Right lobe of liver (tissue), 6 donors: ENCODE measurements around the gene RIPOR3. TPM values are rescaled to one million over a fixed set of nuclear protein-coding genes. Genes with fewer than 3 reads are reported as not detected.
A peak's percentile ranks its signal among the peaks of the same experiment; 100 is the strongest.

Experiments
- ATAC-seq, 4 donors: fragments of 200-7000 bp; cut with Tn5 transposase; one replicate each; pipeline ENCODE4 v1.9.1; 2020; ENCODE audit warnings: mild to moderate bottlenecking in 4 of 4, moderate library complexity in 4 of 4
- DNase-seq, 3 donors: peaks; one replicate each; pipeline ENCODE4 v3.0.0-alpha.2; 2020
- H3K27ac ChIP-seq, 3 donors: fragments of 200-600 bp; one replicate each; pipeline ENCODE4 v1.8.0; 2022
- H3K27me3 ChIP-seq, 2 donors: fragments of 200-600 bp; one replicate each; pipeline ENCODE4 v1.8.0; 2022
- H3K36me3 ChIP-seq, 4 donors: fragments of 200-600 bp; sonication (generic) in 1 of 4; one replicate each; pipeline versions ENCODE4 v1.5.1 to v1.8.0; 2017 to 2022; ENCODE audit warnings: control low read depth in 1 of 4
- H3K4me1 ChIP-seq, 4 donors: fragments of 200-600 bp; sonication (generic) in 1 of 4; one replicate each; pipeline versions ENCODE4 v1.5.1 to v1.8.0; 2017 to 2022; ENCODE audit warnings: control low read depth in 1 of 4
- H3K4me3 ChIP-seq, 3 donors: fragments of 200-600 bp; one replicate each; pipeline ENCODE4 v1.8.0; 2022
- H3K9me3 ChIP-seq, 4 donors: fragments of 200-600 bp; sonication (generic) in 1 of 4; one replicate each; pipeline versions ENCODE4 v1.5.1 to v1.8.0; 2017 to 2022; ENCODE audit warnings: control low read depth in 1 of 4
- POLR2A ChIP-seq: fragments of 450-650 bp; IDR thresholded peaks from one replicate; pipeline ENCODE4 v1.6.1; 2017; ENCODE audit warnings: antibody characterized with exemption, mild to moderate bottlenecking
- WGBS: methylation state at CpG from one replicate; pipeline ENCODE4 v1.1.6; 2018; ENCODE audit warnings: low coverage, low lambda C conversion rate; ENCODE audit not compliant: insufficient coverage; ENCODE audit errors: missing lambda C conversion rate; 5-methylcytosine and 5-hydroxymethylcytosine counted together
- intact Hi-C, 2 donors: fragments of 100-400 bp; cut with DNase I; formaldehyde crosslinking; loops; one replicate each; pipeline versions ENCODE4 v1.11.2 to v1.14.1; 2022
- total RNA-seq, 6 experiments: library from RNA; depleted of rRNA in 2 of 6; stranded (reverse); fragments of >200 nt in 2 of 6; fragmentation: NEBNext Ultra II Directional in 3 of 6; extraction: Animal tissue kit (Norgen Biotek cat#: 25700) in 3 of 6; gene quantifications; one replicate each; pipeline versions ENCODE4 v1.1.0 to v1.2.4, GENCODE V29; 2016 to 2023
- TF ChIP-seq, protein P1 (sequence below), 4 donors: fragments of 200-600 bp in 3 of 4; fragments of 450-650 bp in 1 of 4; IDR thresholded peaks; one replicate each; pipeline versions ENCODE4 v1.5.1 to v1.8.0; 2016 to 2022; ENCODE audit warnings: antibody characterized with exemption in 4 of 4, mild to moderate bottlenecking in 2 of 4
- donor health status: DM: no; HTN: yes; CAD: no.
- donor health status: DM: no; HTN: no; CAD: no.
- donor health status: DM: no; HTN: no; CAD: no.
- donor health status: DM: no; HTN: yes; CAD: no.
- donor health status: DM: no; HTN: yes; CAD: no.

RIPOR3 gene
- total RNA-seq, 6 experiments from 2014 or later: 4.8 to 13.8 (median 8.9) TPM

DNA sequence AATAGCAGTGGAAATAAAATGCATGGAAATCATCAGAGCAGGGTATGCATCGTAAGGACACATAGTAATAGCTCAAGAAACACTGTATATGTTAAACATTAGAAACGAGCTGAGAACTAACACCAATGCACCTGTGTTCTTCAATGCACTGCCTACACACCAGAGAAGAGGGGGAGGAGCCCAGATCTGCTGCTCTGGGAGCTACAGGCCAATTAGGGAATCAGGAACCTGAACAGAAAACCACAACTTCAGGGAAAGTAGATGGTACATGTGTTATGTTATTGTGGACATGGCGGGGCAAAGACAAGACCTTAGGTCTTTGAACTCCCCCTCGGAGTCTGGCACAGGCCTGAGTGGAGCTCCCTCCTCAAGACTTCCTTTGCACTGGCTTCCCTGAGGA, 39.7 kb downstream of the RIPOR3 start:
- no peaks in the 10 kb centered on the region for H3K36me3 ChIP-seq
- 81% methylated on average over 2 of the region's 4 CpGs for WGBS
- no peak overlapping the region for H3K4me3 ChIP-seq
- peaks cover 0 to 27% (median 7%) of the 10 kb centered on the region in 4 donors for H3K4me1 ChIP-seq
- TF ChIP-seq, protein P1, sequence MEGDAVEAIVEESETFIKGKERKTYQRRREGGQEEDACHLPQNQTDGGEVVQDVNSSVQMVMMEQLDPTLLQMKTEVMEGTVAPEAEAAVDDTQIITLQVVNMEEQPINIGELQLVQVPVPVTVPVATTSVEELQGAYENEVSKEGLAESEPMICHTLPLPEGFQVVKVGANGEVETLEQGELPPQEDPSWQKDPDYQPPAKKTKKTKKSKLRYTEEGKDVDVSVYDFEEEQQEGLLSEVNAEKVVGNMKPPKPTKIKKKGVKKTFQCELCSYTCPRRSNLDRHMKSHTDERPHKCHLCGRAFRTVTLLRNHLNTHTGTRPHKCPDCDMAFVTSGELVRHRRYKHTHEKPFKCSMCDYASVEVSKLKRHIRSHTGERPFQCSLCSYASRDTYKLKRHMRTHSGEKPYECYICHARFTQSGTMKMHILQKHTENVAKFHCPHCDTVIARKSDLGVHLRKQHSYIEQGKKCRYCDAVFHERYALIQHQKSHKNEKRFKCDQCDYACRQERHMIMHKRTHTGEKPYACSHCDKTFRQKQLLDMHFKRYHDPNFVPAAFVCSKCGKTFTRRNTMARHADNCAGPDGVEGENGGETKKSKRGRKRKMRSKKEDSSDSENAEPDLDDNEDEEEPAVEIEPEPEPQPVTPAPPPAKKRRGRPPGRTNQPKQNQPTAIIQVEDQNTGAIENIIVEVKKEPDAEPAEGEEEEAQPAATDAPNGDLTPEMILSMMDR (IDR thresholded peaks at IDR 0.05): no peak
- TF ChIP-seq POLR2A: no peak
- H3K27me3 ChIP-seq: no peaks in the 10 kb centered on the region
- no peak for ATAC-seq
- H3K9me3 ChIP-seq: no peaks in the 10 kb centered on the region
- H3K27ac ChIP-seq: no peak overlapping the region
- intact Hi-C loops: no loop called here
- no peak for DNase-seq

DNA sequence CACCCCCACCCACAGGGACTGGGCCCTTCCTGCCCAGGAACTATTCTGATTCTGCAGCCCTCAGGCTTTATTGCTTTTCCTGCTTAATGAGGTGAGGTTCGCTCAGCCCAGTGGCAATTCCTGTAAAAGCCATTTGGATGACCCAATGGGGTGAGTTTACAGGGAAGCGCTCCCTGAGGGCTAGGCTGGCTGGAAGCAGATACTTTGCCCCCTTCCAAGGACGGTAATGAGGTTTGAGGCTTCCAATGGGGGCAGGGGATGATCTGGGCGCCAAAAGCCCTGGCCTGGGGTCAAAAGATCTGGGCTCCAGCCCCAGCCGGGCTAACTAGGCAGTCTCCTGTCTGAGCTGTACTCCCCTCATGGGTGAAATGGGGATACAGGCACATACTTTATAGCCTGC, 41.8 kb downstream of the RIPOR3 start:
- Histone ChIP-seq H3K27ac (no peak overlapping the region), H3K4me1 (peaks cover 0 to 9% (median 0%) of the 10 kb centered on the region in 4 donors), H3K36me3 (no peaks in the 10 kb centered on the region), H3K9me3 (no peaks in the 10 kb centered on the region), H3K27me3 (no peaks in the 10 kb centered on the region), H3K4me3 (no peak overlapping the region)
- DNase-seq (no peak), ATAC-seq (peak in 2 of 4 donors; percentile 21 to 68)
- 0% methylated on average over 1 of the region's 5 CpGs for WGBS
- intact Hi-C loops: no loop called here
- TF ChIP-seq, protein P1 (IDR thresholded peaks at IDR 0.05): no peak
- no peak for TF ChIP-seq POLR2A

DNA sequence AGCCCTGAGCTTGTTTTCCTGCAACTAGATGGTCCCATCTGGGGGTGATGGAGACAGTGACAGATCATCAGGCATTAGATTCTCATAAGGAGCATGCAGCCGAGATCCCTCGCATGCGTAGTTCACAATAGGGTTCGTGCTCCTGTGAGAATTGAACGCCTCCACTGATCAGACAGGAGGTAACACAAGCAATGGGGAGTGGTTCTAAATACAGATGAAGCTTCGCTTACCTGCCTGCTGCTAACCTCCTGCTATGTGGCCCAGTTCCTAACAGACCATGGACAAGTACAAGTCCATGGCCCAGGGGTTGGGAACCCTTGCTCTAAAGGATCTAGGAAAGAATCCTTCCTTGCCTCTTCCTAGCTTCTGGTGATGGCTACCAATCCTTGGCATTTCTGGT, 42.7 kb downstream of the RIPOR3 start:
- TF ChIP-seq POLR2A: no peak
- TF ChIP-seq, protein P1 (IDR thresholded peaks at IDR 0.05): no peak
- intact Hi-C loops: no loop called here
- H3K4me3 ChIP-seq: no peak overlapping the region
- H3K27ac ChIP-seq: no peak overlapping the region
- no peaks in the 10 kb centered on the region for H3K36me3 ChIP-seq
- peaks cover 0 to 9% (median 0%) of the 10 kb centered on the region in 4 donors for H3K4me1 ChIP-seq
- DNase-seq (no peak), ATAC-seq (no peak)
- WGBS: 100% methylated on average over 1 of the region's 6 CpGs
- H3K9me3 ChIP-seq: no peaks in the 10 kb centered on the region
- no peaks in the 10 kb centered on the region for H3K27me3 ChIP-seq

DNA sequence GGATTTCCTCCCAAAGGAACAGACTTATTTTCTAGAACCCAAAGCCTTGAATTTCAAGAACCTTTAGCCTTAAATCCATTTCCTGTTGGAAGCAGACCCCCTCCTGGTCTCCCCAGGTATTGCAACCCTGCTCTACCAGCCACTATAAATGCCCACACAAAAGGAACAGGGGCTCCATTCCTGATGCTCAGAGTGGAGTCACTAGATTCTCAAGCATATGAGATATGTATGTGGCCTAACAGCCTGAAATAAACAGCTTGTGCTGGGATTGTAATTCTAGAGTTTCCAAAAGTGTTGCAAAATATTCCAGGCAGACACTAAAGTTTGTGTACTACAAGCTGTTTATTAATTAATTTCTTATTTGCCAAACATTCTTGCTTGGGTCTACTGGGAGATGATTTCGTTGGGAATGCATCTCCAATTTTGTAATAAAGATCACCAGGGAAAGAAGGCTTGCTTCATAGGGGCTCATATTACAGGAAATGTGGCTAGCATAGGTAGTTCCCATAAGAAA, 44.8 kb downstream of the RIPOR3 start:
- H3K27me3 ChIP-seq: no peaks in the 10 kb centered on the region
- 21% methylated on average over 1 of the region's 1 CpG for WGBS
- DNase-seq (no peak), ATAC-seq (no peak)
- H3K4me3 ChIP-seq: no peak overlapping the region
- H3K27ac ChIP-seq: peak overlapping the region in 1 of 3 donors; percentile 22
- no peaks in the 10 kb centered on the region for H3K36me3 ChIP-seq
- intact Hi-C loops: no loop called here
- H3K9me3 ChIP-seq: no peaks in the 10 kb centered on the region
- H3K4me1 ChIP-seq: peaks cover 0 to 9% (median 0%) of the 10 kb centered on the region in 4 donors
- TF ChIP-seq, protein P1 (IDR thresholded peaks at IDR 0.05): peak in 2 of 4 donors; percentile 7 to 14
- TF ChIP-seq POLR2A: no peak
